Heart left ventricle (tissue), 16 donors: ENCODE data around the gene ZMYM2. TPM values are rescaled to one million over a fixed set of nuclear protein-coding genes. Genes with fewer than 3 reads are reported as not detected.

Experiments
- ATAC-seq, 4 donors: fragments of 200-7000 bp; cut with Tn5 transposase; one replicate each; pipeline ENCODE4 v1.9.1; 2020 to 2022; ENCODE audit warnings: moderate library complexity in 4 of 4, mild to moderate bottlenecking in 3 of 4, moderate number of reproducible peaks in 1 of 4
- DNase-seq, 5 donors: peaks; one replicate each; pipeline ENCODE4 v3.0.0-alpha.2; 2020
- H3K27ac ChIP-seq, 12 donors: fragments of 200-600 bp; sonication (generic) in 4 of 12; one replicate each; pipeline versions ENCODE4 v1.5.0 to v1.8.0; 2016 to 2022; ENCODE audit warnings: mild to moderate bottlenecking in 2 of 12
- H3K27me3 ChIP-seq, 9 donors: fragments of 200-600 bp; sonication (generic) in 2 of 9; one replicate each; pipeline versions ENCODE4 v1.5.1 to v1.8.0; 2016 to 2022; ENCODE audit warnings: mild to moderate bottlenecking in 3 of 9
- H3K36me3 ChIP-seq, 9 donors: fragments of 200-600 bp; sonication (generic) in 2 of 9; one replicate each; pipeline versions ENCODE4 v1.5.0 to v1.8.0; 2018 to 2022; ENCODE audit warnings: mild to moderate bottlenecking in 2 of 9
- H3K4me1 ChIP-seq, 12 donors: fragments of 200-600 bp; sonication (generic) in 4 of 12; one replicate each; pipeline versions ENCODE4 v1.5.0 to v1.8.0; 2016 to 2022; ENCODE audit warnings: mild to moderate bottlenecking in 3 of 12
- H3K4me3 ChIP-seq, 12 donors: fragments of 200-600 bp; sonication (generic) in 4 of 12; one replicate each; pipeline versions ENCODE4 v1.5.0 to v1.8.0; 2017 to 2022; ENCODE audit warnings: mild to moderate bottlenecking in 9 of 12, moderate library complexity in 4 of 12
- H3K9me3 ChIP-seq, 12 donors: fragments of 200-600 bp; sonication (generic) in 4 of 12; one replicate each; pipeline versions ENCODE4 v1.5.0 to v1.8.0; 2016 to 2022; ENCODE audit warnings: mild to moderate bottlenecking in 1 of 12
- CTCF ChIP-seq, 12 donors: fragments of 200-600 bp; sonication (generic) in 4 of 12; IDR thresholded peaks; one replicate each; pipeline versions ENCODE4 v1.5.0 to v1.8.0; 2018 to 2022; ENCODE audit warnings: antibody characterized with exemption in 12 of 12, mild to moderate bottlenecking in 5 of 12
- POLR2A ChIP-seq, 2 donors: fragments of 450-650 bp; IDR thresholded peaks; one replicate each; pipeline ENCODE4 v1.6.1; 2017; ENCODE audit warnings: antibody characterized with exemption in 2 of 2, mild to moderate bottlenecking in 2 of 2, moderate library complexity in 2 of 2
- WGBS, 4 donors: extraction: QIAGEN DNeasy Blood & Tissue Kit in 2 of 4; methylation state at CpG; one replicate each; pipeline versions ENCODE4 v1.1.5 to v1.1.7; 2013 to 2018; 5-methylcytosine and 5-hydroxymethylcytosine counted together
- intact Hi-C, 10 donors: fragments of 100-400 bp; cut with DNase I; formaldehyde crosslinking; loops; one replicate each; pipeline versions ENCODE4 v1.11.1 to v1.14.2; 2022
- polyA plus RNA-seq, 2 donors: library from polyadenylated mRNA; stranded (reverse); fragments of 200-250 nt; gene quantifications; one replicate each; pipeline ENCODE4 v1.2.3, GENCODE V29; 2013
- total RNA-seq, 9 donors: library from RNA; depleted of rRNA in 2 of 9; stranded (reverse); fragments of >200 nt in 2 of 9; fragmentation: NEBNext Ultra II Directional in 3 of 9; extraction: Animal tissue kit (Norgen Biotek cat#: 25700) in 3 of 9; gene quantifications; one replicate each; pipeline versions ENCODE4 v1.1.0 to v1.2.4, GENCODE V29; 2016 to 2023
- donor health status: ischemic (EF 13 %, LVEDD 7.1; RV severe dilation, severe dysfunction).
- donor health status: healthy with polysubstance abuse.
- donor health status: DM: no; HTN: yes; CAD: no.
- donor health status: DM: no; HTN: no; CAD: no.
- donor health status: ischemic (EF 25% LVEDD 6.9; RV normal size, moderate dysfunction).
- donor health status: ischemic (EF 25% LVEDD 5.7; RV mildly dilated, moderate dysfunction).
- donor health status: healthy.
- donor health status: DM: yes; HTN: yes; CAD: no.
- donor health status: ischemic (EF 35%, LVEDD 5.7; RV mildly dilated, moderate dysfunction).
- donor health status: nonischemic (EF 11% LVEDD 7.7; RV severe dilation, severe dysfunction).
- donor health status: DM: yes; HTN: yes; CAD: no.
- donor health status: PGD.
- donor health status: ischemic (EF 29% LVEDD 5.4; RV normal size, mild dysfunction).
- donor health status: nonischemic (EF 23%, LVEDD 6.1; RV moderate dilation, normal function).

The ZMYM2 gene
- total and polyA plus RNA-seq, 11 donors = 11.2 to 69.3 (median 51.9) TPM

- TF ChIP-seq CTCF (IDR thresholded peaks at IDR 0.05) = no peak
- TF ChIP-seq POLR2A (IDR thresholded peaks at IDR 0.05) = no peak
- Histone ChIP-seq H3K27me3 (no peaks in the 10 kb centered on the region), H3K4me1 (peaks cover 0 to 6% (median 0%) of the 10 kb centered on the region in 12 donors), H3K4me3 (no peak overlapping the region), H3K9me3 (peaks cover 0 to 45% (median 21%) of the 10 kb centered on the region in 12 donors), H3K36me3 (peaks cover 0 to 73% (median 41%) of the 10 kb centered on the region in 9 donors), H3K27ac (no peak overlapping the region)
- WGBS, 4 donors = 93 to 100% (median 96%) methylated on average over 1 of the region's 1 CpG
- ATAC-seq (no peak), DNase-seq (no peak)
- intact Hi-C loops = loop anchor here in 1 of 10 donors (10.0 kb wide), 1 partner anchor 47 kb away; no protein-coding TSS in a partner anchor
Measured at GRCh38 chr13:20017365-20017711, 58.8 kb downstream of the ZMYM2 start.

- 92 to 96% (median 94%) methylated on average over 2 of the region's 2 CpGs for WGBS, 4 donors
- Histone ChIP-seq H3K27me3 (no peaks in the 10 kb centered on the region), H3K4me3 (no peak overlapping the region), H3K27ac (no peak overlapping the region), H3K9me3 (peaks cover 0 to 38% (median 21%) of the 10 kb centered on the region in 12 donors), H3K4me1 (peaks cover 0 to 11% (median 0%) of the 10 kb centered on the region in 12 donors), H3K36me3 (peaks cover 0 to 71% (median 46%) of the 10 kb centered on the region in 9 donors)
- ATAC-seq = no peak
- no peak for TF ChIP-seq CTCF (IDR thresholded peaks at IDR 0.05)
- no peak for TF ChIP-seq POLR2A (IDR thresholded peaks at IDR 0.05)
- intact Hi-C loops = loop anchor here in 1 of 10 donors (10.0 kb wide), 1 partner anchor 46 kb away; no protein-coding TSS in a partner anchor
- DNase-seq = no peak
Measured at GRCh38 chr13:20019043-20019442, 60.5 kb downstream of the ZMYM2 start.

GRCh38 chr13:20024702-20025101, 66.2 kb downstream of the ZMYM2 start:
- TF ChIP-seq CTCF (IDR thresholded peaks at IDR 0.05) (no peak), POLR2A (IDR thresholded peaks at IDR 0.05) (no peak)
- no peak overlapping the region for H3K4me3 ChIP-seq
- H3K4me1 ChIP-seq = peaks cover 0 to 11% (median 2%) of the 10 kb centered on the region in 12 donors
- intact Hi-C loops = no loop called here
- H3K9me3 ChIP-seq = no peaks in the 10 kb centered on the region
- ATAC-seq (no peak), DNase-seq (no peak)
- peaks cover 0 to 79% (median 58%) of the 10 kb centered on the region in 9 donors for H3K36me3 ChIP-seq
- 81 to 86% (median 84%) methylated on average over 2 of the region's 2 CpGs for WGBS, 4 donors
- no peaks in the 10 kb centered on the region for H3K27me3 ChIP-seq
- no peak overlapping the region for H3K27ac ChIP-seq

- intact Hi-C loops = no loop called here
- ATAC-seq (peak in 2 of 4 donors; percentile 49 to 74), DNase-seq (no peak)
- Histone ChIP-seq H3K27ac (no peak overlapping the region), H3K27me3 (no peaks in the 10 kb centered on the region), H3K4me3 (no peak overlapping the region), H3K9me3 (no peaks in the 10 kb centered on the region), H3K36me3 (peaks cover 0 to 88% (median 77%) of the 10 kb centered on the region in 9 donors), H3K4me1 (peaks cover 0 to 7% (median 0%) of the 10 kb centered on the region in 12 donors)
- WGBS, 4 donors = 67 to 75% (median 71%) methylated on average over 4 of the region's 4 CpGs
- TF ChIP-seq CTCF (IDR thresholded peaks at IDR 0.05) (no peak), POLR2A (IDR thresholded peaks at IDR 0.05) (no peak)
Measured at GRCh38 chr13:20028953-20029352, 70.4 kb downstream of the ZMYM2 start.
